Bone marrow (tissue), 2 donors: ENCODE data around the gene FSTL4.

ENCODE experiments used
- DNase-seq, 2 donors: peaks; one replicate each; lab custom pipeline; 2025; lab: John Stamatoyannopoulos, UW

FSTL4 gene

GRCh38 chr5:133384903-133385302 is 227.4 kb downstream of the FSTL4 start:
- no peak for DNase-seq

- no peak for DNase-seq
Measured at GRCh38 chr5:133384120-133384855, 228.1 kb downstream of the FSTL4 start.

- no peak for DNase-seq
Measured at GRCh38 chr5:133383580-133383939, 228.8 kb downstream of the FSTL4 start.

- no peak for DNase-seq
Measured at GRCh38 chr5:133382661-133383579, 229.4 kb downstream of the FSTL4 start.

GRCh38 chr5:133381571-133382365 is 230.6 kb downstream of the FSTL4 start:
- no peak for DNase-seq

GRCh38 chr5:133381041-133381440 is 231.3 kb downstream of the FSTL4 start:
- no peak for DNase-seq

GRCh38 chr5:133377736-133378135 is 234.6 kb downstream of the FSTL4 start:
- no peak for DNase-seq

GRCh38 chr5:133376986-133377385 is 235.4 kb downstream of the FSTL4 start:
- DNase-seq, result no peak

GRCh38 chr5:133373121-133373870 is 239.0 kb downstream of the FSTL4 start:
- no peak for DNase-seq

- DNase-seq, result no peak
Measured at GRCh38 chr5:133372293-133372937, 239.9 kb downstream of the FSTL4 start.

GRCh38 chr5:133371371-133372155 is 240.8 kb downstream of the FSTL4 start:
- DNase-seq, result no peak

GRCh38 chr5:133370904-133371303 is 241.4 kb downstream of the FSTL4 start:
- no peak for DNase-seq

GRCh38 chr5:133370036-133370831 is 242.1 kb downstream of the FSTL4 start:
- DNase-seq, result no peak

GRCh38 chr5:133368916-133369783 is 243.2 kb downstream of the FSTL4 start:
- DNase-seq, result no peak

- DNase-seq, result no peak
Measured at GRCh38 chr5:133367984-133368383, 244.4 kb downstream of the FSTL4 start.

GRCh38 chr5:133367071-133367786 is 245.1 kb downstream of the FSTL4 start:
- DNase-seq, result no peak

- no peak for DNase-seq
Measured at GRCh38 chr5:133366438-133366837, 245.9 kb downstream of the FSTL4 start.

GRCh38 chr5:133365738-133366137 is 246.6 kb downstream of the FSTL4 start:
- DNase-seq, result no peak
